Measurements from ENCODE around the gene NOG.

DNA sequence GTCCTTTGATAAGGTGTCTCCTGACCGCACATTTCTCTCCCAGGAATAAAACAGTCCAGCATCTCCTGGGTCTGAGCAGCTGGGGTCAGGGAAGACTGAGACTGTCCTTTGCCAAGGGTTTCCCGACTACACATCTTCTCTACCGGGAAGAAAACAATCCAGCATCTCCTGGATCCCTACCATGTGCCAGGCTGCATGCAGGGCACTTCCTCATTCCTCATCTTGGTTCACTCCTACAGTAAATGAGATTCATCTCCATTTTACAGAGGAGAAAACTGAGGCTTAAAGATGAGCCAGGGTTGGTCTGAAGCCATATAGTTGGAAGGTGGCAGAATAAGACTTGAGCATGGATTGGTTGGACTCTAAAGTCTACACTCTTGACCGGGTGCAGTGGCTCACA, 36.7 kb downstream of the NOG start:
- TF ChIP-seq, protein P1, sequence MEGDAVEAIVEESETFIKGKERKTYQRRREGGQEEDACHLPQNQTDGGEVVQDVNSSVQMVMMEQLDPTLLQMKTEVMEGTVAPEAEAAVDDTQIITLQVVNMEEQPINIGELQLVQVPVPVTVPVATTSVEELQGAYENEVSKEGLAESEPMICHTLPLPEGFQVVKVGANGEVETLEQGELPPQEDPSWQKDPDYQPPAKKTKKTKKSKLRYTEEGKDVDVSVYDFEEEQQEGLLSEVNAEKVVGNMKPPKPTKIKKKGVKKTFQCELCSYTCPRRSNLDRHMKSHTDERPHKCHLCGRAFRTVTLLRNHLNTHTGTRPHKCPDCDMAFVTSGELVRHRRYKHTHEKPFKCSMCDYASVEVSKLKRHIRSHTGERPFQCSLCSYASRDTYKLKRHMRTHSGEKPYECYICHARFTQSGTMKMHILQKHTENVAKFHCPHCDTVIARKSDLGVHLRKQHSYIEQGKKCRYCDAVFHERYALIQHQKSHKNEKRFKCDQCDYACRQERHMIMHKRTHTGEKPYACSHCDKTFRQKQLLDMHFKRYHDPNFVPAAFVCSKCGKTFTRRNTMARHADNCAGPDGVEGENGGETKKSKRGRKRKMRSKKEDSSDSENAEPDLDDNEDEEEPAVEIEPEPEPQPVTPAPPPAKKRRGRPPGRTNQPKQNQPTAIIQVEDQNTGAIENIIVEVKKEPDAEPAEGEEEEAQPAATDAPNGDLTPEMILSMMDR (IDR thresholded peaks at IDR 0.05 in 2 of 3, conservative IDR thresholded peaks at IDR 0.05 in 1 of 3; ENCODE audit: insufficient read depth in 2 of 3, low read depth in 1 of 3, low read length in 3 of 3) = no peak
- TF ChIP-seq CHCHD3 (CRISPR knock-in tag; IDR thresholded peaks at IDR 0.05) (no peak), ZNF785 (CRISPR knock-in tag; IDR thresholded peaks at IDR 0.05) (no peak), WHSC1 (IDR thresholded peaks at IDR 0.05; ENCODE audit: low read length) (no peak), SIN3A (IDR thresholded peaks at IDR 0.05; ENCODE audit: borderline replicate concordance in 2 of 2, control insufficient read depth in 1 of 2, low read depth in 2 of 2, low read length in 2 of 2) (no peak), POLR2A (conservative IDR thresholded peaks at IDR 0.05) (no peak), HSF4 (CRISPR knock-in tag; IDR thresholded peaks at IDR 0.05; ENCODE audit: borderline replicate concordance) (no peak), BRD4 (IDR thresholded peaks at IDR 0.05) (no peak), SP1 (CRISPR knock-in tag; IDR thresholded peaks at IDR 0.05) (no peak)
- TF ChIP-seq, protein P2, sequence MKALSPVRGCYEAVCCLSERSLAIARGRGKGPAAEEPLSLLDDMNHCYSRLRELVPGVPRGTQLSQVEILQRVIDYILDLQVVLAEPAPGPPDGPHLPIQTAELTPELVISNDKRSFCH (CRISPR knock-in tag; IDR thresholded peaks at IDR 0.05) = no peak
- TF ChIP-seq, protein P2 (tag; IDR thresholded peaks at IDR 0.05) = no peak

All from K562 (cell line).